ENCODE results near the gene RO60. TPM values are rescaled to one million over a fixed set of nuclear protein-coding genes. Genes with fewer than 3 reads are reported as not detected.

Gene RO60
- total and polyA plus RNA-seq, 4 experiments from 2014 or later = 75.2 to 133 (median 89.1) TPM

GRCh38 chr1:193060115-193060403 lies 647 bp downstream of the RO60 start:
- Histone ChIP-seq H3K9me3 (ENCODE audit: control insufficient read depth in 1 of 2, low read length in 2 of 2) (no peaks in the 10 kb centered on the region), H3K27ac (ENCODE audit: low read depth, low read length) (peak overlapping the region; percentile 89), H3K4me3 (ENCODE audit: low read length in 2 of 2) (peak overlapping the region; percentile 73 to 89), H3K36me3 (ENCODE audit: insufficient read depth, low read length) (no peaks in the 10 kb centered on the region), H3K4me1 (ENCODE audit: insufficient read depth, low read length) (peaks cover 58% of the 10 kb centered on the region), H3K27me3 (ENCODE audit: insufficient read depth, low read length) (no peaks in the 10 kb centered on the region)
- ChIA-PET CTCF (ENCODE audit: partially characterized antibody) (no interaction called here), POLR2A (ENCODE audit: partially characterized antibody) (interaction anchor here (3.7 kb wide), 1 partner anchor 62 kb away, joined by 45 read pairs; the partner anchor contains the start of gene CDC73)
- Mint-ChIP-seq H3K27ac (peak overlapping the region; percentile 95 to 100 (median 99)), H3K4me1 (peaks cover 41 to 78% (median 57%) of the 10 kb centered on the region in 4 donors), H3K27me3 (peaks cover 0 to 1% of the 10 kb centered on the region in 2 donors), H3K9me3 (peaks cover 0 to 4% (median 0%) of the 10 kb centered on the region in 8 donors), H3K36me3 (peaks cover 0 to 19% of the 10 kb centered on the region in 2 donors), H3K4me3 (peak overlapping the region; percentile 90 to 100 (median 99))
- DNase-seq = no peak
- intact Hi-C loops (cut with micrococcal nuclease) = no loop called here

GRCh38 chr1:193060406-193060805 lies 994 bp downstream of the RO60 start:
- no peaks in the 10 kb centered on the region for H3K36me3 ChIP-seq (ENCODE audit: insufficient read depth, low read length)
- ChIA-PET CTCF (ENCODE audit: partially characterized antibody) (interaction anchor here (0.6 kb wide), 1 partner anchor 61 kb away, joined by 3 read pairs; the partner anchor contains the start of gene CDC73), POLR2A (ENCODE audit: partially characterized antibody) (interaction anchor here (0.5 to 3.7 kb wide), 2 partner anchors 57 to 62 kb away, joined by 3 to 45 read pairs; partner anchors contain the start of gene CDC73)
- peaks cover 43 to 78% (median 60%) of the 10 kb centered on the region in 4 donors for H3K4me1 Mint-ChIP-seq
- intact Hi-C loops (cut with micrococcal nuclease) = no loop called here
- H3K36me3 Mint-ChIP-seq = peaks cover 0 to 19% of the 10 kb centered on the region in 2 donors
- peak overlapping the region; percentile 89 for H3K27ac ChIP-seq (ENCODE audit: low read depth, low read length)
- peak overlapping the region; percentile 84 to 100 (median 99) for H3K4me3 Mint-ChIP-seq
- H3K9me3 ChIP-seq (ENCODE audit: control insufficient read depth in 1 of 2, low read length in 2 of 2) = no peaks in the 10 kb centered on the region
- peak in 1 of 5 donors; percentile 2 for DNase-seq
- no peaks in the 10 kb centered on the region for H3K27me3 ChIP-seq (ENCODE audit: insufficient read depth, low read length)
- peak overlapping the region in 6 of 7 donors; percentile 60 to 100 (median 96) for H3K27ac Mint-ChIP-seq
- peaks cover 0 to 4% (median 0%) of the 10 kb centered on the region in 8 donors for H3K9me3 Mint-ChIP-seq
- H3K4me1 ChIP-seq (ENCODE audit: insufficient read depth, low read length) = peaks cover 59% of the 10 kb centered on the region
- peaks cover 0 to 1% of the 10 kb centered on the region in 2 donors for H3K27me3 Mint-ChIP-seq
- H3K4me3 ChIP-seq (ENCODE audit: low read length in 2 of 2) = peak overlapping the region; percentile 73 to 89

GRCh38 chr1:193060938-193061337 lies 1.5 kb downstream of the RO60 start:
- intact Hi-C loops (cut with micrococcal nuclease) = no loop called here
- H3K27me3 Mint-ChIP-seq = peaks cover 0 to 1% of the 10 kb centered on the region in 2 donors
- H3K36me3 Mint-ChIP-seq = peaks cover 0 to 19% of the 10 kb centered on the region in 2 donors
- POLR2A ChIA-PET (ENCODE audit: partially characterized antibody) = interaction anchor here (0.5 to 3.7 kb wide), 2 partner anchors 56 to 61 kb away, joined by 3 to 45 read pairs; partner anchors contain the start of gene CDC73
- DNase-seq = peak in 1 of 5 donors; percentile 33
- H3K4me1 ChIP-seq (ENCODE audit: insufficient read depth, low read length) = peaks cover 63% of the 10 kb centered on the region
- no peak overlapping the region for H3K27ac ChIP-seq (ENCODE audit: low read depth, low read length)
- H3K27me3 ChIP-seq (ENCODE audit: insufficient read depth, low read length) = no peaks in the 10 kb centered on the region
- no peaks in the 10 kb centered on the region for H3K9me3 ChIP-seq (ENCODE audit: control insufficient read depth in 1 of 2, low read length in 2 of 2)
- peaks cover 0 to 4% (median 0%) of the 10 kb centered on the region in 8 donors for H3K9me3 Mint-ChIP-seq
- H3K4me1 Mint-ChIP-seq = peaks cover 47 to 83% (median 65%) of the 10 kb centered on the region in 4 donors
- H3K36me3 ChIP-seq (ENCODE audit: insufficient read depth, low read length) = no peaks in the 10 kb centered on the region
- peak overlapping the region; percentile 73 to 89 for H3K4me3 ChIP-seq (ENCODE audit: low read length in 2 of 2)
- H3K4me3 Mint-ChIP-seq = peak overlapping the region; percentile 67 to 100 (median 99)
- H3K27ac Mint-ChIP-seq = peak overlapping the region in 5 of 7 donors; percentile 30 to 95 (median 71)
- CTCF ChIA-PET (ENCODE audit: partially characterized antibody) = interaction anchor here (0.6 kb wide), 1 partner anchor 61 kb away, joined by 3 read pairs; the partner anchor contains the start of gene CDC73

- Mint-ChIP-seq H3K4me1 (peaks cover 47 to 82% (median 67%) of the 10 kb centered on the region in 4 donors), H3K4me3 (peak overlapping the region in 1 of 8 donors; percentile 22), H3K27ac (peak overlapping the region in 6 of 7 donors; percentile 15 to 66 (median 21))
Measured at GRCh38 chr1:193062698-193063463, 3.5 kb downstream of the RO60 start.

GRCh38 chr1:193065954-193066353 lies 6.5 kb downstream of the RO60 start:
- no peaks in the 10 kb centered on the region for H3K36me3 ChIP-seq (ENCODE audit: insufficient read depth, low read length)
- DNase-seq = no peak
- ChIA-PET POLR2A (ENCODE audit: partially characterized antibody) (no interaction called here), CTCF (ENCODE audit: partially characterized antibody) (interaction anchor here (1.0 kb wide), 1 partner anchor 15 kb away, joined by 3 read pairs; no protein-coding TSS in a partner anchor)
- H3K9me3 Mint-ChIP-seq = no peaks in the 10 kb centered on the region
- H3K27me3 Mint-ChIP-seq = no peaks in the 10 kb centered on the region
- H3K9me3 ChIP-seq (ENCODE audit: control insufficient read depth in 1 of 2, low read length in 2 of 2) = no peaks in the 10 kb centered on the region
- H3K36me3 Mint-ChIP-seq = peaks cover 0 to 24% of the 10 kb centered on the region in 2 donors
- no peaks in the 10 kb centered on the region for H3K27me3 ChIP-seq (ENCODE audit: insufficient read depth, low read length)
- H3K4me3 ChIP-seq (ENCODE audit: low read length in 2 of 2) = no peak overlapping the region
- peaks cover 49 to 81% (median 68%) of the 10 kb centered on the region in 4 donors for H3K4me1 Mint-ChIP-seq
- H3K4me3 Mint-ChIP-seq = no peak overlapping the region
- H3K27ac Mint-ChIP-seq = peak overlapping the region; percentile 0 to 77 (median 54)
- peaks cover 60% of the 10 kb centered on the region for H3K4me1 ChIP-seq (ENCODE audit: insufficient read depth, low read length)
- H3K27ac ChIP-seq (ENCODE audit: low read depth, low read length) = no peak overlapping the region
- intact Hi-C loops (cut with micrococcal nuclease) = no loop called here

More at GRCh38 chr1:193062698-193063463, 3.5 kb downstream of the RO60 start:
- CTCF ChIA-PET (ENCODE audit: partially characterized antibody) = interaction anchor here (1.0 kb wide), 1 partner anchor 41 kb away, joined by 3 read pairs; no protein-coding TSS in a partner anchor
- DNase-seq = peak in 1 of 5 donors; percentile 4
- Histone ChIP-seq H3K4me1 (ENCODE audit: insufficient read depth, low read length) (peaks cover 57% of the 10 kb centered on the region), H3K36me3 (ENCODE audit: insufficient read depth, low read length) (no peaks in the 10 kb centered on the region), H3K27me3 (ENCODE audit: insufficient read depth, low read length) (no peaks in the 10 kb centered on the region), H3K4me3 (ENCODE audit: low read length in 2 of 2) (no peak overlapping the region), H3K27ac (ENCODE audit: low read depth, low read length) (no peak overlapping the region), H3K9me3 (ENCODE audit: control insufficient read depth in 1 of 2, low read length in 2 of 2) (no peaks in the 10 kb centered on the region)
- POLR2A ChIA-PET (ENCODE audit: partially characterized antibody) = no interaction called here
- intact Hi-C loops (cut with micrococcal nuclease) = no loop called here
- peaks cover 0 to 1% of the 10 kb centered on the region in 2 donors for H3K27me3 Mint-ChIP-seq
- peaks cover 0 to 4% (median 0%) of the 10 kb centered on the region in 8 donors for H3K9me3 Mint-ChIP-seq
- H3K36me3 Mint-ChIP-seq = peaks cover 0 to 21% of the 10 kb centered on the region in 2 donors

- Mint-ChIP-seq H3K4me3 (peak overlapping the region in 1 of 8 donors; percentile 20), H3K27ac (peak overlapping the region in 3 of 7 donors; percentile 0 to 77 (median 64)), H3K4me1 (peaks cover 50 to 81% (median 67%) of the 10 kb centered on the region in 4 donors), H3K36me3 (peaks cover 0 to 24% of the 10 kb centered on the region in 2 donors), H3K27me3 (no peaks in the 10 kb centered on the region), H3K9me3 (no peaks in the 10 kb centered on the region)
- Histone ChIP-seq H3K4me1 (ENCODE audit: insufficient read depth, low read length) (peaks cover 59% of the 10 kb centered on the region), H3K4me3 (ENCODE audit: low read length in 2 of 2) (no peak overlapping the region), H3K36me3 (ENCODE audit: insufficient read depth, low read length) (no peaks in the 10 kb centered on the region), H3K27me3 (ENCODE audit: insufficient read depth, low read length) (no peaks in the 10 kb centered on the region), H3K27ac (ENCODE audit: low read depth, low read length) (no peak overlapping the region), H3K9me3 (ENCODE audit: control insufficient read depth in 1 of 2, low read length in 2 of 2) (no peaks in the 10 kb centered on the region)
- ChIA-PET POLR2A (ENCODE audit: partially characterized antibody) (no interaction called here), CTCF (ENCODE audit: partially characterized antibody) (interaction anchor here (1.0 kb wide), 1 partner anchor 14 kb away, joined by 3 read pairs; no protein-coding TSS in a partner anchor)
- no peak for DNase-seq
- intact Hi-C loops (cut with micrococcal nuclease) = no loop called here
Measured at GRCh38 chr1:193066606-193067005, 7.2 kb downstream of the RO60 start.

- H3K4me1 ChIP-seq (ENCODE audit: insufficient read depth, low read length) = peaks cover 52% of the 10 kb centered on the region
- H3K9me3 ChIP-seq (ENCODE audit: control insufficient read depth in 1 of 2, low read length in 2 of 2) = no peaks in the 10 kb centered on the region
- peaks cover 45 to 72% (median 62%) of the 10 kb centered on the region in 4 donors for H3K4me1 Mint-ChIP-seq
- H3K4me3 ChIP-seq (ENCODE audit: low read length in 2 of 2) = no peak overlapping the region
- no peaks in the 10 kb centered on the region for H3K27me3 Mint-ChIP-seq
- H3K4me3 Mint-ChIP-seq = peak overlapping the region in 1 of 8 donors; percentile 9
- ChIA-PET CTCF (ENCODE audit: partially characterized antibody) (no interaction called here), POLR2A (ENCODE audit: partially characterized antibody) (no interaction called here)
- H3K27ac Mint-ChIP-seq = peak overlapping the region in 6 of 7 donors; percentile 7 to 89 (median 50)
- no peaks in the 10 kb centered on the region for H3K36me3 ChIP-seq (ENCODE audit: insufficient read depth, low read length)
- H3K27ac ChIP-seq (ENCODE audit: low read depth, low read length) = no peak overlapping the region
- no peaks in the 10 kb centered on the region for H3K27me3 ChIP-seq (ENCODE audit: insufficient read depth, low read length)
- H3K36me3 Mint-ChIP-seq = peaks cover 6 to 22% of the 10 kb centered on the region in 2 donors
- no peaks in the 10 kb centered on the region for H3K9me3 Mint-ChIP-seq
- intact Hi-C loops (cut with micrococcal nuclease) = no loop called here
- no peak for DNase-seq
Measured at GRCh38 chr1:193068013-193068412, 8.6 kb downstream of the RO60 start.

Measured in CD4-positive, alpha-beta memory T cell (primary cell).